ENCODE measurements around the gene SFT2D1. TPM values are rescaled to one million over a fixed set of nuclear protein-coding genes. Genes with fewer than 3 reads are reported as not detected.
"Not testable (repeated sequence)": the region's sequence is repeated elsewhere in the genome, so short reads cannot be mapped to it uniquely, and the experiment has no call there.

The SFT2D1 gene
- total RNA-seq, 1 donor from 2014 or later, result 63.3 TPM

GRCh38 chr6:166379800-166380199 is 37.5 kb upstream of the SFT2D1 start:
- intact Hi-C loops (cut with micrococcal nuclease), result loop anchor here (5.0 kb wide), 3 partner anchors 87 to 1448 kb away; partner anchors contain the start of genes AFDN and RNASET2
- no peak for DNase-seq (ENCODE audit: low spot score)
- H3K4me1 Mint-ChIP-seq (ENCODE audit: low read depth), result peaks cover 19% of the 10 kb centered on the region
- peaks cover 1% of the 10 kb centered on the region for H3K36me3 Mint-ChIP-seq (ENCODE audit: low read depth)
- no peaks in the 10 kb centered on the region for H3K9me3 Mint-ChIP-seq
- peaks cover 2% of the 10 kb centered on the region for H3K27me3 Mint-ChIP-seq (ENCODE audit: insufficient read depth)
- no peak overlapping the region for H3K27ac Mint-ChIP-seq
- no peak overlapping the region for H3K4me3 Mint-ChIP-seq

- Mint-ChIP-seq H3K9me3 (no peaks in the 10 kb centered on the region), H3K4me3 (no peak overlapping the region), H3K27ac (no peak overlapping the region), H3K4me1 (ENCODE audit: low read depth) (peaks cover 14% of the 10 kb centered on the region), H3K27me3 (ENCODE audit: insufficient read depth) (no peaks in the 10 kb centered on the region), H3K36me3 (ENCODE audit: low read depth) (peaks cover 1% of the 10 kb centered on the region)
- intact Hi-C loops (cut with micrococcal nuclease), result no loop called here
- DNase-seq (ENCODE audit: low spot score), result no peak
Observed at GRCh38 chr6:166379103-166379586, 36.8 kb upstream of the SFT2D1 start.

DNA sequence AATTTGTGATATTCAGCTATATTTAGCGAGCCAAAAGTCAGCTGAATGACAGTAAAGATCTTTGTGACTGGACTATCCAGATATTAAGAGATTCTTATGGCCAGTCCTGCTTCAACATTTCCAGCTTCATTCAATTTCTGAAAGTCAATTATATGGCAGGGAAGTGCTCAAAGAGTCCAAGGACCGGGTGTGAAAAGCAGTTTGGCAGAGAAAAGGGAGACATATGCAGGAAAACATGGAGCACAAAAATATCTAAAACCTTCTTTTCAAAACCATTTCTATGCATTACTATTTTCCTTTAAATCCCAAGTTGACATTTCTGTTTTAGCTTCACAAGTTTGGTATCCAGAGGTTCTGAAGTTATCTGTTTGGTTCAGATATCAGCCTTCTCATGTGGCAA is 35.4 kb upstream of the SFT2D1 start:
- H3K4me3 Mint-ChIP-seq, result no peak overlapping the region
- H3K9me3 Mint-ChIP-seq, result no peaks in the 10 kb centered on the region
- DNase-seq (ENCODE audit: low spot score), result no peak
- H3K27me3 Mint-ChIP-seq (ENCODE audit: insufficient read depth), result no peaks in the 10 kb centered on the region
- peaks cover 1% of the 10 kb centered on the region for H3K36me3 Mint-ChIP-seq (ENCODE audit: low read depth)
- peaks cover 8% of the 10 kb centered on the region for H3K4me1 Mint-ChIP-seq (ENCODE audit: low read depth)
- intact Hi-C loops (cut with micrococcal nuclease), result no loop called here
- H3K27ac Mint-ChIP-seq, result no peak overlapping the region

DNA sequence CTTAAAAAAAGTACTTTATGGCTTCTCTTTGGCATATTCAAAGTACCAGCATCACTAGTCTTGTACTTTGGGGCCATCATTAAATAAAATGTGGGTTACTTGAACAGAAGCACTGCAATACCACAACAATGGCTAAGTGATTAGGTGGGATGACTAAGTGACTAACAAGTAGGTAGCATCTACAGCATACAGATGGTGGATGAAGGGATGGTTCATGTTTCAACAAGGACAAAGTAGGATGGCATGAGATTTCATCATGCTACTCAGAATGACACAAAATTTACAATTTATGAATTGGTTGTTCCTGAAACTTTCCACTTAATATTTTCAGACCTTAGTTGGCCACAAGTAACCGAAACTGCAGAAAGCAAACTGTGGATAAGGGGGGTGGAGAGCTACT is 32.7 kb upstream of the SFT2D1 start:
- Mint-ChIP-seq H3K4me3 (no peak overlapping the region), H3K4me1 (ENCODE audit: low read depth) (peaks cover under 1% of the 10 kb centered on the region), H3K27ac (no peak overlapping the region), H3K36me3 (ENCODE audit: low read depth) (peaks cover 2% of the 10 kb centered on the region), H3K9me3 (no peaks in the 10 kb centered on the region), H3K27me3 (ENCODE audit: insufficient read depth) (no peaks in the 10 kb centered on the region)
- intact Hi-C loops (cut with micrococcal nuclease), result no loop called here
- no peak for DNase-seq (ENCODE audit: low spot score)

- H3K27me3 Mint-ChIP-seq (ENCODE audit: insufficient read depth), result no peaks in the 10 kb centered on the region
- H3K4me3 Mint-ChIP-seq, result no peak overlapping the region
- intact Hi-C loops (cut with micrococcal nuclease), result no loop called here
- H3K36me3 Mint-ChIP-seq (ENCODE audit: low read depth), result peaks cover 6% of the 10 kb centered on the region
- DNase-seq (ENCODE audit: low spot score), result no peak
- H3K27ac Mint-ChIP-seq, result no peak overlapping the region
- no peaks in the 10 kb centered on the region for H3K9me3 Mint-ChIP-seq
- H3K4me1 Mint-ChIP-seq (ENCODE audit: low read depth), result peaks cover 5% of the 10 kb centered on the region
Observed at GRCh38 chr6:166370489-166370888, 28.1 kb upstream of the SFT2D1 start.

GRCh38 chr6:166369782-166370181 is 27.4 kb upstream of the SFT2D1 start:
- intact Hi-C loops (cut with micrococcal nuclease), result no loop called here
- H3K4me1 Mint-ChIP-seq (ENCODE audit: low read depth), result peaks cover 5% of the 10 kb centered on the region
- H3K4me3 Mint-ChIP-seq, result no peak overlapping the region

GRCh38 chr6:166366921-166367320 is 24.6 kb upstream of the SFT2D1 start:
- H3K9me3 Mint-ChIP-seq, result no peaks in the 10 kb centered on the region
- no peaks in the 10 kb centered on the region for H3K27me3 Mint-ChIP-seq (ENCODE audit: insufficient read depth)
- peaks cover 6% of the 10 kb centered on the region for H3K36me3 Mint-ChIP-seq (ENCODE audit: low read depth)
- no peak overlapping the region for H3K27ac Mint-ChIP-seq
- H3K4me3 Mint-ChIP-seq, result no peak overlapping the region
- intact Hi-C loops (cut with micrococcal nuclease), result no loop called here
- DNase-seq (ENCODE audit: low spot score), result no peak
- peaks cover 5% of the 10 kb centered on the region for H3K4me1 Mint-ChIP-seq (ENCODE audit: low read depth)

More at GRCh38 chr6:166369782-166370181, 27.4 kb upstream of the SFT2D1 start:
- H3K36me3 Mint-ChIP-seq (ENCODE audit: low read depth), result peaks cover 6% of the 10 kb centered on the region
- no peak for DNase-seq (ENCODE audit: low spot score)
- H3K27ac Mint-ChIP-seq, result no peak overlapping the region
- no peaks in the 10 kb centered on the region for H3K27me3 Mint-ChIP-seq (ENCODE audit: insufficient read depth)
- H3K9me3 Mint-ChIP-seq, result no peaks in the 10 kb centered on the region

DNA sequence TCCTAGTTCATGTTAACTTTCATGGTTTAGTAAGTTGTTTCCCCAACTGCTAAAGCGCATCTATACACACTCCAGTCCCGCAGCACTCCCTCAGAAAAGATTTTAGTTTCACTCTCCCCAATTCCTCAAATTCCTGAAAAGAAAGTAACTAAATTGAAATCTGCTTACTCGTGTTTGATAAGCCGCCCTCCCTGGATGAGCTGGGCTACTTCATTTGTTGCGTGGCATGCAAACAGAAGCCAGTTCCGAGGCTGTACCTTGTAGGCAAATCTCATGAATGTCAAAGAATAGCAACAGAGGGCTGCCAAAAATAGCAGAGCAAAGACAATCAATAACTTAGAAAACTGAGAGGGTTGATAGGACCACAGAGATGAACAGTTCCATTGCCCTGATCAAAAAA is 23.5 kb upstream of the SFT2D1 start:
- H3K9me3 Mint-ChIP-seq, result no peaks in the 10 kb centered on the region
- peaks cover 6% of the 10 kb centered on the region for H3K36me3 Mint-ChIP-seq (ENCODE audit: low read depth)
- H3K4me1 Mint-ChIP-seq (ENCODE audit: low read depth), result peaks cover 5% of the 10 kb centered on the region
- H3K27ac Mint-ChIP-seq, result no peak overlapping the region
- intact Hi-C loops (cut with micrococcal nuclease), result no loop called here
- no peak for DNase-seq (ENCODE audit: low spot score)
- no peaks in the 10 kb centered on the region for H3K27me3 Mint-ChIP-seq (ENCODE audit: insufficient read depth)
- no peak overlapping the region for H3K4me3 Mint-ChIP-seq

DNA sequence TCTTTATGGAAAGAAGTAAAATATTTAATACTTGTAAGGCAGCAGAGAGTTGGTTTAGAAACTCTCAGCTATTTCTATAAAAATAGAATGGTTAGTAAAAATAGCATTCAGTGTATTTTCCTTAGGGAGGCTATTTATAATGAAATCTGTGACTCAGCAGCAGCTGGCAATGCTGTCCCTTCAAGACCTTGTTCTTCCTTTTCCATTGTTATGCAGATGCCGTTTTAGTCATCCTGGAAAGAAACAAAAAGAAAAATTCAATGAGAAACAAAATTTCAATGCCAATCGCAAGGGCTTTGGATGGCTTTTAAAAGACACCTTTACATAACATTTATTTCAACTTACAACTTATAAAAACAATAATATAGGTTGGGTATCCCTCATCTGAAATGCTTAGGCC is 22.9 kb upstream of the SFT2D1 start:
- Mint-ChIP-seq H3K4me3 (no peak overlapping the region), H3K27me3 (ENCODE audit: insufficient read depth) (no peaks in the 10 kb centered on the region), H3K27ac (no peak overlapping the region), H3K36me3 (ENCODE audit: low read depth) (peaks cover 6% of the 10 kb centered on the region), H3K9me3 (no peaks in the 10 kb centered on the region), H3K4me1 (ENCODE audit: low read depth) (peaks cover 5% of the 10 kb centered on the region)
- DNase-seq (ENCODE audit: low spot score), result no peak
- intact Hi-C loops (cut with micrococcal nuclease), result no loop called here

- H3K27ac Mint-ChIP-seq, result no peak overlapping the region
- intact Hi-C loops (cut with micrococcal nuclease), result no loop called here
- H3K9me3 Mint-ChIP-seq, result no peaks in the 10 kb centered on the region
- no peaks in the 10 kb centered on the region for H3K4me1 Mint-ChIP-seq (ENCODE audit: low read depth)
- no peak for DNase-seq (ENCODE audit: low spot score)
- H3K27me3 Mint-ChIP-seq (ENCODE audit: insufficient read depth), result peaks cover 6% of the 10 kb centered on the region
- peaks cover 2% of the 10 kb centered on the region for H3K36me3 Mint-ChIP-seq (ENCODE audit: low read depth)
- H3K4me3 Mint-ChIP-seq, result no peak overlapping the region
Observed at GRCh38 chr6:166364456-166364855, 22.1 kb upstream of the SFT2D1 start.

- DNase-seq (ENCODE audit: low spot score); H3K27ac Mint-ChIP-seq; H3K4me1 Mint-ChIP-seq (ENCODE audit: low read depth); H3K4me3 Mint-ChIP-seq; intact Hi-C loops (cut with micrococcal nuclease); H3K36me3 Mint-ChIP-seq (ENCODE audit: low read depth); H3K9me3 Mint-ChIP-seq: not testable (repeated sequence)
- peaks cover 22% of the 10 kb centered on the region for H3K27me3 Mint-ChIP-seq (ENCODE audit: insufficient read depth)
Observed at GRCh38 chr6:166362427-166362826, 20.1 kb upstream of the SFT2D1 start.

- H3K9me3 Mint-ChIP-seq, result no peaks in the 10 kb centered on the region
- H3K27ac Mint-ChIP-seq, result no peak overlapping the region
- H3K27me3 Mint-ChIP-seq (ENCODE audit: insufficient read depth), result peaks cover 29% of the 10 kb centered on the region
- H3K36me3 Mint-ChIP-seq (ENCODE audit: low read depth), result peaks cover 2% of the 10 kb centered on the region
- DNase-seq (ENCODE audit: low spot score), result no peak
- H3K4me3 Mint-ChIP-seq, result no peak overlapping the region
- no peaks in the 10 kb centered on the region for H3K4me1 Mint-ChIP-seq (ENCODE audit: low read depth)
- intact Hi-C loops (cut with micrococcal nuclease), result no loop called here
Observed at GRCh38 chr6:166361077-166361429, 18.7 kb upstream of the SFT2D1 start.

- Mint-ChIP-seq H3K27me3 (ENCODE audit: insufficient read depth) (peaks cover 29% of the 10 kb centered on the region), H3K4me1 (ENCODE audit: low read depth) (no peaks in the 10 kb centered on the region), H3K27ac (no peak overlapping the region), H3K36me3 (ENCODE audit: low read depth) (no peaks in the 10 kb centered on the region), H3K4me3 (no peak overlapping the region), H3K9me3 (no peaks in the 10 kb centered on the region)
- intact Hi-C loops (cut with micrococcal nuclease), result no loop called here
- no peak for DNase-seq (ENCODE audit: low spot score)
Observed at GRCh38 chr6:166360243-166361076, 18.1 kb upstream of the SFT2D1 start.
